HepG2 (cell line): ENCODE measurements around the gene PSMB3. TPM values are rescaled to one million over a fixed set of nuclear protein-coding genes. Genes with fewer than 3 reads are reported as not detected.

ENCODE experiments used
- BORCS8-MEF2B ChIP-seq: sonication (generic); formaldehyde crosslinking; IDR thresholded peaks from 2 replicates; pipeline ENCODE4 v1.8.0; 2022; ENCODE audit warnings: mild to moderate bottlenecking, missing genetic modification reagents
- ESRRA ChIP-seq: sonication (generic); formaldehyde crosslinking; IDR thresholded peaks from 2 replicates; pipeline ENCODE4 v1.5.1; 2020; ENCODE audit warnings: mild to moderate bottlenecking, low read depth, missing genetic modification reagents
- FOXC1 ChIP-seq: sonication (generic); formaldehyde crosslinking; IDR thresholded peaks from 2 replicates; pipeline ENCODE4 v1.8.0; 2022; ENCODE audit warnings: mild to moderate bottlenecking, missing genetic modification reagents, borderline replicate concordance
- GATAD1 ChIP-seq: IDR thresholded peaks from 2 replicates; pipeline ENCODE4 v1.6.1; 2016; ENCODE audit warnings: missing genetic modification reagents, missing compliant biosample characterization
- GZF1 ChIP-seq: sonication (generic); formaldehyde crosslinking; IDR thresholded peaks from 2 replicates; pipeline ENCODE4 v1.5.1; 2020; ENCODE audit warnings: mild to moderate bottlenecking, missing genetic modification reagents
- KLF6 ChIP-seq: IDR thresholded peaks from 2 replicates; pipeline ENCODE4 v1.8.0; 2016; ENCODE audit warnings: missing biosample characterization, missing genetic modification reagents
- NFYC ChIP-seq: IDR thresholded peaks from 2 replicates; pipeline ENCODE4 v1.6.1; 2016; ENCODE audit warnings: missing genetic modification reagents, missing compliant biosample characterization
- NPAS2 ChIP-seq: sonication (generic); formaldehyde crosslinking; IDR thresholded peaks from 2 replicates; pipeline ENCODE4 v1.8.0; 2022; ENCODE audit warnings: mild to moderate bottlenecking, missing genetic modification reagents, borderline replicate concordance
- PCBP1 ChIP-seq: fragments of 200-400 bp; formaldehyde crosslinking; IDR thresholded peaks from 2 replicates; pipeline ENCODE4 v1.6.1; 2017; ENCODE audit warnings: mild to moderate bottlenecking, low read depth, low read length, borderline replicate concordance
- SP2 ChIP-seq: sonication (generic); formaldehyde crosslinking; IDR thresholded peaks from 2 replicates; pipeline ENCODE4 v1.5.1; 2020; ENCODE audit warnings: mild to moderate bottlenecking, missing genetic modification reagents
- SP4 ChIP-seq: sonication (generic); formaldehyde crosslinking; IDR thresholded peaks from 2 replicates; pipeline ENCODE4 v1.8.1; 2023; ENCODE audit warnings: mild to moderate bottlenecking, missing genetic modification reagents
- SRSF9 ChIP-seq: fragments of 200-400 bp; formaldehyde crosslinking; IDR thresholded peaks from 2 replicates; pipeline ENCODE4 v1.6.1; 2018; ENCODE audit warnings: borderline replicate concordance, mild to moderate bottlenecking, low read depth, low read length; ENCODE audit not compliant: insufficient read depth, poor library complexity, severe bottlenecking
- TAF15 ChIP-seq: fragments of 200-400 bp; formaldehyde crosslinking; IDR thresholded peaks from one replicate; pipeline ENCODE4 v1.6.1; 2018; ENCODE audit warnings: mild to moderate bottlenecking, low read depth, low read length; ENCODE audit not compliant: poor library complexity, severe bottlenecking
- ZNF124 ChIP-seq: sonication (generic); formaldehyde crosslinking; IDR thresholded peaks from 2 replicates; pipeline ENCODE4 v1.4.0; 2020; ENCODE audit warnings: missing genetic modification reagents
- ZNF260 ChIP-seq: sonication (generic); formaldehyde crosslinking; IDR thresholded peaks from 2 replicates; pipeline ENCODE4 v1.4.0; 2020; ENCODE audit warnings: missing genetic modification reagents, low read depth, mild to moderate bottlenecking, borderline replicate concordance
- ZNF83 ChIP-seq: sonication (generic); formaldehyde crosslinking; IDR thresholded peaks from 2 replicates; pipeline ENCODE4 v1.4.0; 2020; ENCODE audit warnings: missing genetic modification reagents, mild to moderate bottlenecking, borderline replicate concordance
- ZNF839 ChIP-seq: sonication (generic); formaldehyde crosslinking; IDR thresholded peaks from 2 replicates; pipeline ENCODE4 v1.4.0; 2020; ENCODE audit warnings: missing genetic modification reagents, mild to moderate bottlenecking, borderline replicate concordance
- polyA plus RNA-seq, 8 experiments: library from polyadenylated mRNA; depleted of rRNA in 3 of 8; stranded (reverse) in 7 of 8; unstranded in 1 of 8; fragments of >200 nt; fragmentation: Illumina TruSeq in 4 of 8; extraction: Trizol in 4 of 8; gene quantifications; 2 replicates each; pipeline versions ENCODE4 v1.2.1 to v1.2.3, GENCODE V29; 2011 to 2016; ENCODE audit warnings: low read depth in 4 of 8, missing spikeins in 1 of 8, mixed read lengths in 1 of 8; ENCODE audit not compliant: insufficient read depth in 1 of 8
- total RNA-seq, 5 experiments: library from RNA; depleted of rRNA; stranded (reverse); fragments of >200 nt; fragmentation: Illumina TruSeq; extraction: Trizol; gene quantifications; 2 replicates each; pipeline ENCODE4 v1.2.3, GENCODE V29; 2016; ENCODE audit warnings: low read depth in 1 of 5
- TF ChIP-seq, protein P1 (sequence below): sonication (generic); formaldehyde crosslinking; IDR thresholded peaks from 2 replicates; pipeline ENCODE4 v1.4.0; 2020; ENCODE audit warnings: missing genetic modification reagents
- TF ChIP-seq, protein P2 (sequence below): sonication (generic); formaldehyde crosslinking; IDR thresholded peaks from 2 replicates; pipeline ENCODE4 v1.5.1; 2020; ENCODE audit warnings: missing genetic modification reagents, mild to moderate bottlenecking, borderline replicate concordance
- TF ChIP-seq, protein P3 (sequence below): sonication (generic); formaldehyde crosslinking; IDR thresholded peaks from 2 replicates; pipeline ENCODE4 v1.5.1; 2020; ENCODE audit warnings: mild to moderate bottlenecking, missing genetic modification reagents, borderline replicate concordance

Gene PSMB3
- total and polyA plus RNA-seq, 2 of the 13 experiments (the other 11 are each of a cell fraction or from before 2014, with no cell fraction given): 366 to 517 TPM

DNA sequence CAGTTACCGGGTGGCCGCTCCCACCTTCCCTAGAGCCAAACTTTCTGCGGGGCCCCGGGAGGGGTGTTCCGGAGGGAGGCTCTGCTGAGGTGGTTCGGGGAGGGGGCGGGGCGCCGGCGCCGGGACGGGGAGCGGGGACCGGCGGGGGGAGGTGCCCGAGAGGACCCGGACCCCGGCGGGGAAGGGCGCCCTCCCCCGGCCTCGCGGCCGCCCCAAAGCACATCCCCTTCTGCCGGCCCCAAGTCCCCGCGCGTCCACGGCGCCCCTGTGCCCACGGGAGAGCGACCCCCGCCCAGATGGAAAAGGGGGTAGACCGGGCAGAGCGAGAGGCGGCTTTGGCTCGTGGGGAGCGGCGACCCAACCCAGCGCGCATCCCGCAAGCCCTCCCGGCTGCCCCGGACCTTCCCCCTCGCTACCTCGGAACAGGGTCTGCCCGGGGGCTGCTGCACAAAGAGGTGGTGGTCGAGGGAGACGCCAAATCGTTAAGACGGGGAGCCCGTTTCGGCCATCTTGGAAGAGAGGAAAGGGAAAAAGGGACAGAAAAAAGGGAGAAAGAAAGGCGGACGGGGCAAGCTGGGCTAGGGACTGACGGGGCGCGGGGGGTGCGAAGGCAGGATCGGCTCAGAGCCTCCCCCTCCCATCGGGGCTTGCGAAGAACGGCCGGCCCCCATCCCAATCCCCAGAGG lies 4.9 kb upstream of the PSMB3 start (continued):
- TF ChIP-seq, protein P1, sequence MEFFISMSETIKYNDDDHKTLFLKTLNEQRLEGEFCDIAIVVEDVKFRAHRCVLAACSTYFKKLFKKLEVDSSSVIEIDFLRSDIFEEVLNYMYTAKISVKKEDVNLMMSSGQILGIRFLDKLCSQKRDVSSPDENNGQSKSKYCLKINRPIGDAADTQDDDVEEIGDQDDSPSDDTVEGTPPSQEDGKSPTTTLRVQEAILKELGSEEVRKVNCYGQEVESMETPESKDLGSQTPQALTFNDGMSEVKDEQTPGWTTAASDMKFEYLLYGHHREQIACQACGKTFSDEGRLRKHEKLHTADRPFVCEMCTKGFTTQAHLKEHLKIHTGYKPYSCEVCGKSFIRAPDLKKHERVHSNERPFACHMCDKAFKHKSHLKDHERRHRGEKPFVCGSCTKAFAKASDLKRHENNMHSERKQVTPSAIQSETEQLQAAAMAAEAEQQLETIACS (CRISPR knock-in tag): no peak
- TF ChIP-seq ZNF124 (CRISPR knock-in tag) (0 out of 2 replicates have a peak, but pooled peaks have one; percentile 64), TAF15 (peak; percentile 18), NPAS2 (no peak), ESRRA (0 out of 2 replicates have a peak, but pooled peaks have one; percentile 39), SP2 (CRISPR knock-in tag) (no peak), NFYC (CRISPR knock-in tag) (no peak), ZNF83 (0 out of 2 replicates have a peak, but pooled peaks have one; percentile 66), BORCS8-MEF2B (CRISPR knock-in tag) (0 out of 2 replicates have a peak, but pooled peaks have one; percentile 17), ZNF260 (CRISPR knock-in tag) (no peak), ZNF839 (no peak), KLF6 (CRISPR knock-in tag) (no peak), GZF1 (CRISPR knock-in tag) (0 out of 2 replicates have a peak, but pooled peaks have one; percentile 63), FOXC1 (peak; percentile 70), SP4 (CRISPR knock-in tag) (0 out of 2 replicates have a peak, but pooled peaks have one; percentile 62), GATAD1 (CRISPR knock-in tag) (no peak), PCBP1 (peak; percentile 97), SRSF9 (no peak)
- TF ChIP-seq, protein P2, sequence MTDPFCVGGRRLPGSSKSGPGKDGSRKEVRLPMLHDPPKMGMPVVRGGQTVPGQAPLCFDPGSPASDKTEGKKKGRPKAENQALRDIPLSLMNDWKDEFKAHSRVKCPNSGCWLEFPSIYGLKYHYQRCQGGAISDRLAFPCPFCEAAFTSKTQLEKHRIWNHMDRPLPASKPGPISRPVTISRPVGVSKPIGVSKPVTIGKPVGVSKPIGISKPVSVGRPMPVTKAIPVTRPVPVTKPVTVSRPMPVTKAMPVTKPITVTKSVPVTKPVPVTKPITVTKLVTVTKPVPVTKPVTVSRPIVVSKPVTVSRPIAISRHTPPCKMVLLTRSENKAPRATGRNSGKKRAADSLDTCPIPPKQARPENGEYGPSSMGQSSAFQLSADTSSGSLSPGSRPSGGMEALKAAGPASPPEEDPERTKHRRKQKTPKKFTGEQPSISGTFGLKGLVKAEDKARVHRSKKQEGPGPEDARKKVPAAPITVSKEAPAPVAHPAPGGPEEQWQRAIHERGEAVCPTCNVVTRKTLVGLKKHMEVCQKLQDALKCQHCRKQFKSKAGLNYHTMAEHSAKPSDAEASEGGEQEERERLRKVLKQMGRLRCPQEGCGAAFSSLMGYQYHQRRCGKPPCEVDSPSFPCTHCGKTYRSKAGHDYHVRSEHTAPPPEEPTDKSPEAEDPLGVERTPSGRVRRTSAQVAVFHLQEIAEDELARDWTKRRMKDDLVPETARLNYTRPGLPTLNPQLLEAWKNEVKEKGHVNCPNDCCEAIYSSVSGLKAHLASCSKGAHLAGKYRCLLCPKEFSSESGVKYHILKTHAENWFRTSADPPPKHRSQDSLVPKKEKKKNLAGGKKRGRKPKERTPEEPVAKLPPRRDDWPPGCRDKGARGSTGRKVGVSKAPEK (CRISPR knock-in tag): no peak
- TF ChIP-seq, protein P3, sequence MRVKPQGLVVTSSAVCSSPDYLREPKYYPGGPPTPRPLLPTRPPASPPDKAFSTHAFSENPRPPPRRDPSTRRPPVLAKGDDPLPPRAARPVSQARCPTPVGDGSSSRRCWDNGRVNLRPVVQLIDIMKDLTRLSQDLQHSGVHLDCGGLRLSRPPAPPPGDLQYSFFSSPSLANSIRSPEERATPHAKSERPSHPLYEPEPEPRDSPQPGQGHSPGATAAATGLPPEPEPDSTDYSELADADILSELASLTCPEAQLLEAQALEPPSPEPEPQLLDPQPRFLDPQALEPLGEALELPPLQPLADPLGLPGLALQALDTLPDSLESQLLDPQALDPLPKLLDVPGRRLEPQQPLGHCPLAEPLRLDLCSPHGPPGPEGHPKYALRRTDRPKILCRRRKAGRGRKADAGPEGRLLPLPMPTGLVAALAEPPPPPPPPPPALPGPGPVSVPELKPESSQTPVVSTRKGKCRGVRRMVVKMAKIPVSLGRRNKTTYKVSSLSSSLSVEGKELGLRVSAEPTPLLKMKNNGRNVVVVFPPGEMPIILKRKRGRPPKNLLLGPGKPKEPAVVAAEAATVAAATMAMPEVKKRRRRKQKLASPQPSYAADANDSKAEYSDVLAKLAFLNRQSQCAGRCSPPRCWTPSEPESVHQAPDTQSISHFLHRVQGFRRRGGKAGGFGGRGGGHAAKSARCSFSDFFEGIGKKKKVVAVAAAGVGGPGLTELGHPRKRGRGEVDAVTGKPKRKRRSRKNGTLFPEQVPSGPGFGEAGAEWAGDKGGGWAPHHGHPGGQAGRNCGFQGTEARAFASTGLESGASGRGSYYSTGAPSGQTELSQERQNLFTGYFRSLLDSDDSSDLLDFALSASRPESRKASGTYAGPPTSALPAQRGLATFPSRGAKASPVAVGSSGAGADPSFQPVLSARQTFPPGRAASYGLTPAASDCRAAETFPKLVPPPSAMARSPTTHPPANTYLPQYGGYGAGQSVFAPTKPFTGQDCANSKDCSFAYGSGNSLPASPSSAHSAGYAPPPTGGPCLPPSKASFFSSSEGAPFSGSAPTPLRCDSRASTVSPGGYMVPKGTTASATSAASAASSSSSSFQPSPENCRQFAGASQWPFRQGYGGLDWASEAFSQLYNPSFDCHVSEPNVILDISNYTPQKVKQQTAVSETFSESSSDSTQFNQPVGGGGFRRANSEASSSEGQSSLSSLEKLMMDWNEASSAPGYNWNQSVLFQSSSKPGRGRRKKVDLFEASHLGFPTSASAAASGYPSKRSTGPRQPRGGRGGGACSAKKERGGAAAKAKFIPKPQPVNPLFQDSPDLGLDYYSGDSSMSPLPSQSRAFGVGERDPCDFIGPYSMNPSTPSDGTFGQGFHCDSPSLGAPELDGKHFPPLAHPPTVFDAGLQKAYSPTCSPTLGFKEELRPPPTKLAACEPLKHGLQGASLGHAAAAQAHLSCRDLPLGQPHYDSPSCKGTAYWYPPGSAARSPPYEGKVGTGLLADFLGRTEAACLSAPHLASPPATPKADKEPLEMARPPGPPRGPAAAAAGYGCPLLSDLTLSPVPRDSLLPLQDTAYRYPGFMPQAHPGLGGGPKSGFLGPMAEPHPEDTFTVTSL (CRISPR knock-in tag): no peak
